Measurements from ENCODE around the gene FAM124A. TPM values are rescaled to one million over a fixed set of nuclear protein-coding genes. Genes with fewer than 3 reads are reported as not detected.

FAM124A gene
- total and polyA plus RNA-seq, 2 donors (not counting 3 experiments of a cell fraction or from before 2014, with no cell fraction given) = 3.8 to 9.9 TPM

DNA sequence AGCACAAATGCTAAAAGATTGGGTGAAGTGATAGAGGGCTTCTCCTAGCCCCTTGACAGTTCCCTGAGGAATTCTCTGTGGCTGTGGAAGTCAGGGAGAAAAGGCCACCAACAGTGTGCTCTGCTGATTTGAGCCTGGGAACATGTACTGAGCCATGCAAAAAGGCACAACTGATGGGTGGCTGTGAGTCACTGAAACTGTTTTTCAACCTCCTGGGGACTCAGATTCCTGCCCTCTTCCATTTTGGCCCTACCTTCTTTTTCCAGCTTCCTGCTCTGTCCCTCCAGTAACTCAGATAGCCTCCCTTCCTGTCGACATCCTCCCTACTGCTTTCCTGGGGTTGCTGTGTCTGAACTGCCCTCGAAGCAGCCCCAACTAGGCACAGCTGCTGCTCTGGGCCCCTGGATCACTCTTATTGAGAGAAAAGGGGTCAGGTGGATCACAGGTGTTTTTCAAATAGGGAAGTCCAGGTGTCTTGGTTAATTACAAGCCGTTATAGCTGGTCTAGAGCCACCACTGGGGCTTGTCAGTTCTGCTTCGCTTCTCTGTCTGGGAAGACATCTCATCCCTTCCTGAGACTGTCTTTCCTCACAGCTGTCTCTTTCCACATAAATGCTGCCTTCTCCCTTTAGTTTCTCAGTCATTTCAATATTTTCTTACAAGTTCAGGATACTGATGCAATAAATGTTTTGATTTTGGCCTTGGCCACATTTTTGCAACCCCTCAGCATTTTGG lies 13.7 kb downstream of the FAM124A start:
- Histone ChIP-seq H3K36me3 (ENCODE audit: control insufficient read depth in 2 of 2, extremely low read depth in 1 of 2, insufficient read depth in 2 of 2, low read length in 2 of 2) (no peaks in the 10 kb centered on the region), H3K27ac (ENCODE audit: insufficient read depth, low read depth, low read length) (no peak overlapping the region), H3K4me2 (ENCODE audit: insufficient read depth, low read length) (peak overlapping the region; percentile 10), H4K20me1 (replicated peaks; ENCODE audit: control insufficient read depth, extremely low read depth, insufficient read depth, low read length) (no peaks in the 10 kb centered on the region), H3K4me3 (replicated peaks in 1 of 3; ENCODE audit: insufficient read depth in 1 of 3, low read depth in 1 of 3, low read length in 3 of 3) (no peak overlapping the region), H2AFZ (ENCODE audit: low read depth, low read length) (peak overlapping the region; percentile 75), H3K9me3 (replicated peaks; ENCODE audit: control insufficient read depth, insufficient read depth, low read length) (no peaks in the 10 kb centered on the region), H3K4me1 (ENCODE audit: control insufficient read depth, extremely low read depth, insufficient read depth, low read length) (peaks cover 14% of the 10 kb centered on the region), H3K9me1 (replicated peaks; ENCODE audit: control insufficient read depth, extremely low read depth, insufficient read depth, low read length) (no peaks in the 10 kb centered on the region), H3K9ac (replicated peaks; ENCODE audit: extremely low read depth, insufficient read depth, low read length) (no peak overlapping the region), H3K79me2 (ENCODE audit: control insufficient read depth, insufficient read depth, low read length) (no peaks in the 10 kb centered on the region), H3K27me3 (ENCODE audit: control insufficient read depth in 2 of 2, insufficient read depth in 2 of 2, low read length in 2 of 2) (no peaks in the 10 kb centered on the region)
- ChIA-PET CTCF (interaction anchor here (1.1 to 4.2 kb wide), 5 partner anchors 13 to 110 kb away, joined by 3 to 18 read pairs (median 6); no protein-coding TSS in a partner anchor), POLR2A (no interaction called here)
- BruUV-seq (replicated peaks) = no TSS peak
- FAIRE-seq = peak; percentile 66
- dilution Hi-C loops (cut with MboI; ENCODE audit: extremely low pct_ligation_motif_present, low sequenced_read_pairs) (no loop called here), intact Hi-C loops (cut with micrococcal nuclease) (no loop called here)
- DNase-seq (ENCODE audit: low read depth, low spot score) = peak; percentile 44
- TF ChIP-seq EZH2 (IDR thresholded peaks at IDR 0.05; ENCODE audit: borderline replicate concordance, low read depth, low read length, severe bottlenecking) = no peak
- no peak for TF ChIP-seq POLR2AphosphoS5 (IDR thresholded peaks at IDR 0.05; ENCODE audit: insufficient read depth, low read depth, low read length)
- no peak for TF ChIP-seq MYC (IDR thresholded peaks at IDR 0.05; ENCODE audit: low read depth, low read length)
- no peak for TF ChIP-seq MAX (IDR thresholded peaks at IDR 0.05; ENCODE audit: insufficient read depth, insufficient read length)
- TF ChIP-seq JUN (IDR thresholded peaks at IDR 0.05; ENCODE audit: borderline replicate concordance, insufficient read depth, insufficient read length, low read depth) = no peak

DNA sequence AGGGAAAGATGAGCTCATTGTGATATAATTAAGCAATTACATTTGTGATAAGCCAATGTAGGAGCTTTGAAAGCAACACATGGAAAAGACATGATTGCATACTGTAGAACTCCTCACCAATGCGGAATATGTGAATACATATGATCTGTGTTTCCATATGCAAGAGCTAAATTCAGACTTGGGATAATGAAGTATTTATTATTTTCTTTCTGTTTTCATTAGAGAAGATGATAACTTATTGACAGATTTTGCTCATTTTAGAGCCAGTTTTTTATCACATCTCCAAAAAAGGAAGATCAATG lies 14.2 kb downstream of the FAM124A start:
- no peaks in the 10 kb centered on the region for H3K79me2 ChIP-seq (ENCODE audit: control insufficient read depth, insufficient read depth, low read length)
- POLR2A ChIA-PET = no interaction called here
- intact Hi-C loops (cut with micrococcal nuclease) (no loop called here), dilution Hi-C loops (cut with MboI; ENCODE audit: extremely low pct_ligation_motif_present, low sequenced_read_pairs) (no loop called here)
- no peak overlapping the region for H3K4me2 ChIP-seq (ENCODE audit: insufficient read depth, low read length)
- FAIRE-seq (no peak), DNase-seq (ENCODE audit: low read depth, low spot score) (no peak)
- TF ChIP-seq MYC (IDR thresholded peaks at IDR 0.05; ENCODE audit: low read depth, low read length) (no peak), POLR2A (IDR thresholded peaks at IDR 0.05; ENCODE audit: low read depth, low read length) (no peak), FOS (IDR thresholded peaks at IDR 0.05; ENCODE audit: borderline replicate concordance, insufficient read depth, low read length) (no peak), EZH2 (IDR thresholded peaks at IDR 0.05; ENCODE audit: borderline replicate concordance, low read depth, low read length, severe bottlenecking) (no peak), CTCF (IDR thresholded peaks at IDR 0.05; ENCODE audit: extremely low read depth in 1 of 2, insufficient read depth in 1 of 2, low read depth in 1 of 2, low read length in 2 of 2) (no peak), MAX (IDR thresholded peaks at IDR 0.05; ENCODE audit: insufficient read depth, insufficient read length) (no peak)
- H3K36me3 ChIP-seq (ENCODE audit: control insufficient read depth in 2 of 2, extremely low read depth in 1 of 2, insufficient read depth in 2 of 2, low read length in 2 of 2) = no peaks in the 10 kb centered on the region
- no peaks in the 10 kb centered on the region for H3K9me3 ChIP-seq (replicated peaks; ENCODE audit: control insufficient read depth, insufficient read depth, low read length)
- CTCF ChIA-PET = interaction anchor here (1.1 to 4.2 kb wide), 5 partner anchors 13 to 111 kb away, joined by 3 to 18 read pairs (median 6); no protein-coding TSS in a partner anchor
- H3K4me3 ChIP-seq (replicated peaks in 1 of 3; ENCODE audit: insufficient read depth in 1 of 3, low read depth in 1 of 3, low read length in 3 of 3) = no peak overlapping the region
- H3K27ac ChIP-seq (ENCODE audit: insufficient read depth, low read depth, low read length) = no peak overlapping the region
- H2AFZ ChIP-seq (ENCODE audit: low read depth, low read length) = no peak overlapping the region
- H3K9me1 ChIP-seq (replicated peaks; ENCODE audit: control insufficient read depth, extremely low read depth, insufficient read depth, low read length) = no peaks in the 10 kb centered on the region
- H3K27me3 ChIP-seq (ENCODE audit: control insufficient read depth in 2 of 2, insufficient read depth in 2 of 2, low read length in 2 of 2) = no peaks in the 10 kb centered on the region
- H3K9ac ChIP-seq (replicated peaks; ENCODE audit: extremely low read depth, insufficient read depth, low read length) = no peak overlapping the region
- peaks cover 14% of the 10 kb centered on the region for H3K4me1 ChIP-seq (ENCODE audit: control insufficient read depth, extremely low read depth, insufficient read depth, low read length)
- H4K20me1 ChIP-seq (replicated peaks; ENCODE audit: control insufficient read depth, extremely low read depth, insufficient read depth, low read length) = no peaks in the 10 kb centered on the region
- no TSS peak for BruUV-seq (replicated peaks)

All from endothelial cell of umbilical vein (primary cell).